ENCODE measurements around the gene MED27. TPM values are rescaled to one million over a fixed set of nuclear protein-coding genes. Genes with fewer than 3 reads are reported as not detected.

The MED27 gene
- total RNA-seq, 3 donors from 2014 or later = 14.4 to 20.3 (median 15.8) TPM

DNA sequence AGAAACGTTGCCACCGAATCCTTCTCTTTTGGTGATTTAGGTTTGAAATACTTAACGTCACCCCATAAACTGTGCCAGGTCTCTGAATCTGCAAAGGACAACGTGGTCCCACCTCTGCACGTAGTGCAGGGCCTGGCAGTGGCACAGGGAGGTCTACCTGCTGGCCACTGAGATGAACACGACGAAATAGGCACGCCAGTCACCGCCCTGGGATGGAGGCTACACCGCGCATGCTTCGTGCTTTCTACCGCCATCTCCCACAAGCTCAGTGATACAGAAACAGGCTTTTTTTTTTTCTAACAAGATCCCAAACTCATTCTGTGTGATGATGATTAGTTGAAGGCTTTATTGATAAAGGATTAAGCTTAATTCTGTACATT is 199.8 kb downstream of the MED27 start:
- no peaks in the 10 kb centered on the region for H3K4me1 ChIP-seq
- H3K9me3 ChIP-seq = no peaks in the 10 kb centered on the region
- no peaks in the 10 kb centered on the region for H3K36me3 ChIP-seq
- TF ChIP-seq POLR2A (IDR thresholded peaks at IDR 0.05) (no peak), POLR2AphosphoS5 (IDR thresholded peaks at IDR 0.05) (no peak)
- TF ChIP-seq, protein P1, sequence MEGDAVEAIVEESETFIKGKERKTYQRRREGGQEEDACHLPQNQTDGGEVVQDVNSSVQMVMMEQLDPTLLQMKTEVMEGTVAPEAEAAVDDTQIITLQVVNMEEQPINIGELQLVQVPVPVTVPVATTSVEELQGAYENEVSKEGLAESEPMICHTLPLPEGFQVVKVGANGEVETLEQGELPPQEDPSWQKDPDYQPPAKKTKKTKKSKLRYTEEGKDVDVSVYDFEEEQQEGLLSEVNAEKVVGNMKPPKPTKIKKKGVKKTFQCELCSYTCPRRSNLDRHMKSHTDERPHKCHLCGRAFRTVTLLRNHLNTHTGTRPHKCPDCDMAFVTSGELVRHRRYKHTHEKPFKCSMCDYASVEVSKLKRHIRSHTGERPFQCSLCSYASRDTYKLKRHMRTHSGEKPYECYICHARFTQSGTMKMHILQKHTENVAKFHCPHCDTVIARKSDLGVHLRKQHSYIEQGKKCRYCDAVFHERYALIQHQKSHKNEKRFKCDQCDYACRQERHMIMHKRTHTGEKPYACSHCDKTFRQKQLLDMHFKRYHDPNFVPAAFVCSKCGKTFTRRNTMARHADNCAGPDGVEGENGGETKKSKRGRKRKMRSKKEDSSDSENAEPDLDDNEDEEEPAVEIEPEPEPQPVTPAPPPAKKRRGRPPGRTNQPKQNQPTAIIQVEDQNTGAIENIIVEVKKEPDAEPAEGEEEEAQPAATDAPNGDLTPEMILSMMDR (IDR thresholded peaks at IDR 0.05) = no peak
- no peak overlapping the region for H3K4me3 ChIP-seq
- no peak overlapping the region for H3K27ac ChIP-seq
- intact Hi-C loops (cut with DNase I; ENCODE audit: low total_unique reads) = no loop called here
- no peaks in the 10 kb centered on the region for H3K27me3 ChIP-seq
- no peak for DNase-seq (ENCODE audit: low spot score in 2 of 2)

- intact Hi-C loops (cut with DNase I; ENCODE audit: low total_unique reads) = no loop called here
- DNase-seq (ENCODE audit: low spot score in 2 of 2) = no peak
These were observed 200.3 kb downstream of the MED27 start for GRCh38 chr9:131879181-131879910.

GRCh38 chr9:131876486-131876885 is 203.2 kb downstream of the MED27 start:
- no peak for DNase-seq (ENCODE audit: low spot score in 2 of 2)
- no peaks in the 10 kb centered on the region for H3K36me3 ChIP-seq
- H3K27ac ChIP-seq = no peak overlapping the region
- no peaks in the 10 kb centered on the region for H3K27me3 ChIP-seq
- intact Hi-C loops (cut with DNase I; ENCODE audit: low total_unique reads) = no loop called here
- TF ChIP-seq, protein P1 (IDR thresholded peaks at IDR 0.05) = no peak
- TF ChIP-seq POLR2AphosphoS5 (IDR thresholded peaks at IDR 0.05) (no peak), POLR2A (IDR thresholded peaks at IDR 0.05) (no peak)
- H3K4me1 ChIP-seq = no peaks in the 10 kb centered on the region
- no peak overlapping the region for H3K4me3 ChIP-seq
- no peaks in the 10 kb centered on the region for H3K9me3 ChIP-seq

More at GRCh38 chr9:131879181-131879910, 200.3 kb downstream of the MED27 start:
- Histone ChIP-seq H3K36me3 (no peaks in the 10 kb centered on the region), H3K27me3 (no peaks in the 10 kb centered on the region), H3K4me3 (no peak overlapping the region), H3K9me3 (no peaks in the 10 kb centered on the region), H3K27ac (no peak overlapping the region), H3K4me1 (no peaks in the 10 kb centered on the region)
- TF ChIP-seq, protein P1 (IDR thresholded peaks at IDR 0.05) = no peak
- TF ChIP-seq POLR2A (IDR thresholded peaks at IDR 0.05) (no peak), POLR2AphosphoS5 (IDR thresholded peaks at IDR 0.05) (no peak)

- no peak for DNase-seq (ENCODE audit: low spot score in 2 of 2)
- Histone ChIP-seq H3K27ac (no peak overlapping the region), H3K4me3 (no peak overlapping the region)
These were observed 203.7 kb downstream of the MED27 start for GRCh38 chr9:131875828-131876485.

More at GRCh38 chr9:131875828-131876485, 203.7 kb downstream of the MED27 start:
- TF ChIP-seq POLR2A (IDR thresholded peaks at IDR 0.05) = no peak
- TF ChIP-seq POLR2AphosphoS5 (IDR thresholded peaks at IDR 0.05) = no peak
- TF ChIP-seq, protein P1 (IDR thresholded peaks at IDR 0.05) = no peak
- no peaks in the 10 kb centered on the region for H3K36me3 ChIP-seq
- no peaks in the 10 kb centered on the region for H3K27me3 ChIP-seq
- no peaks in the 10 kb centered on the region for H3K9me3 ChIP-seq
- H3K4me1 ChIP-seq = no peaks in the 10 kb centered on the region
- intact Hi-C loops (cut with DNase I; ENCODE audit: low total_unique reads) = no loop called here
